Measurements from ENCODE around the gene IGF2.

DNA sequence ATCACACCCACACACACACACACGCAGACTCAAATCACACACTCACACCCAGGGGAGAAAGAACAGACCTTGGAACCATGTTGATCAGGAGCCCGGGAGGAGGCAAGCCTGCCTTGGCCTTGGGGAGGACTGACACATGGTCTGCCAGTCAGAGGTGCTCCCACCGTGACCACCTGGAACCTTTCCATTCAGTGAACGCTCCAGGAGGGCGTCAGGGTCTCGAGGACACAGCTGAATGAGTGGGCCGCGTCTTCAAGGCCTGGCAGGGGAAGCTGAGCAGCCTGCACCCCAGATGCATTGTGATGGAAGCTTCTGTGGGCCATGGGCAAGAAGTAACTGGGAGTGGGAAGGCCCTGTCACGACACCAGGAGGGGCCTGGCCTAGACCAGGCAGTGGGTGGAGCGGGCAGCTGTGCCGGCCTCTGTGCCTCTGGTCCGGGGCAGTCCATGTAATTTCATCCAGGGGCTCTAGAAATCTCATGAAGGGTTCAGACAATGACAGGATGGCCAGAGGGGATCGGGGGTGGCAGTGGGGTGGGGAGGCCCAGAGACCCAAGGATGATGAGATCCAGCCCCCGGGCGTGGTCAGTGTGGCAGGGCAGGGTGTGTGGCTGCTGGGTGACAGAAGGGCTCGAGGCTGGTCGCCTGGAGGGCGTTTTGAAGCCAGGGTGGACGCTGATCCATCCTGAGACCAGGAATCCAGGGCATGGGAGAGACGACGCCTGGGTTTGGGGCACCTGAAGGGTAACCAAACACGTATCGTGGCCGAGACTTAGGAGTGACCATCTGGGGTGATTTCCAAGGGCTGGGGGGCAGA is 53.7 kb downstream of the IGF2 start:
- TF ChIP-seq, protein P1, sequence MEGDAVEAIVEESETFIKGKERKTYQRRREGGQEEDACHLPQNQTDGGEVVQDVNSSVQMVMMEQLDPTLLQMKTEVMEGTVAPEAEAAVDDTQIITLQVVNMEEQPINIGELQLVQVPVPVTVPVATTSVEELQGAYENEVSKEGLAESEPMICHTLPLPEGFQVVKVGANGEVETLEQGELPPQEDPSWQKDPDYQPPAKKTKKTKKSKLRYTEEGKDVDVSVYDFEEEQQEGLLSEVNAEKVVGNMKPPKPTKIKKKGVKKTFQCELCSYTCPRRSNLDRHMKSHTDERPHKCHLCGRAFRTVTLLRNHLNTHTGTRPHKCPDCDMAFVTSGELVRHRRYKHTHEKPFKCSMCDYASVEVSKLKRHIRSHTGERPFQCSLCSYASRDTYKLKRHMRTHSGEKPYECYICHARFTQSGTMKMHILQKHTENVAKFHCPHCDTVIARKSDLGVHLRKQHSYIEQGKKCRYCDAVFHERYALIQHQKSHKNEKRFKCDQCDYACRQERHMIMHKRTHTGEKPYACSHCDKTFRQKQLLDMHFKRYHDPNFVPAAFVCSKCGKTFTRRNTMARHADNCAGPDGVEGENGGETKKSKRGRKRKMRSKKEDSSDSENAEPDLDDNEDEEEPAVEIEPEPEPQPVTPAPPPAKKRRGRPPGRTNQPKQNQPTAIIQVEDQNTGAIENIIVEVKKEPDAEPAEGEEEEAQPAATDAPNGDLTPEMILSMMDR (IDR thresholded peaks at IDR 0.05; ENCODE audit: insufficient read depth, low read depth, low read length): no peak
- TF ChIP-seq EZH2 (IDR thresholded peaks at IDR 0.05; ENCODE audit: insufficient read depth, low read length): no peak

Measured in astrocyte (in vitro differentiated cells and primary cell).